NCI-H2227 (cell line): ENCODE measurements around the gene SLC9A2.
A peak's percentile ranks its signal among the peaks of the same experiment; 100 is the strongest.

Source experiments
- DNase-seq: peaks from one replicate; lab custom pipeline; 2025; ENCODE audit not compliant: unreplicated experiment; lab: John Stamatoyannopoulos, UW

The SLC9A2 gene

DNA sequence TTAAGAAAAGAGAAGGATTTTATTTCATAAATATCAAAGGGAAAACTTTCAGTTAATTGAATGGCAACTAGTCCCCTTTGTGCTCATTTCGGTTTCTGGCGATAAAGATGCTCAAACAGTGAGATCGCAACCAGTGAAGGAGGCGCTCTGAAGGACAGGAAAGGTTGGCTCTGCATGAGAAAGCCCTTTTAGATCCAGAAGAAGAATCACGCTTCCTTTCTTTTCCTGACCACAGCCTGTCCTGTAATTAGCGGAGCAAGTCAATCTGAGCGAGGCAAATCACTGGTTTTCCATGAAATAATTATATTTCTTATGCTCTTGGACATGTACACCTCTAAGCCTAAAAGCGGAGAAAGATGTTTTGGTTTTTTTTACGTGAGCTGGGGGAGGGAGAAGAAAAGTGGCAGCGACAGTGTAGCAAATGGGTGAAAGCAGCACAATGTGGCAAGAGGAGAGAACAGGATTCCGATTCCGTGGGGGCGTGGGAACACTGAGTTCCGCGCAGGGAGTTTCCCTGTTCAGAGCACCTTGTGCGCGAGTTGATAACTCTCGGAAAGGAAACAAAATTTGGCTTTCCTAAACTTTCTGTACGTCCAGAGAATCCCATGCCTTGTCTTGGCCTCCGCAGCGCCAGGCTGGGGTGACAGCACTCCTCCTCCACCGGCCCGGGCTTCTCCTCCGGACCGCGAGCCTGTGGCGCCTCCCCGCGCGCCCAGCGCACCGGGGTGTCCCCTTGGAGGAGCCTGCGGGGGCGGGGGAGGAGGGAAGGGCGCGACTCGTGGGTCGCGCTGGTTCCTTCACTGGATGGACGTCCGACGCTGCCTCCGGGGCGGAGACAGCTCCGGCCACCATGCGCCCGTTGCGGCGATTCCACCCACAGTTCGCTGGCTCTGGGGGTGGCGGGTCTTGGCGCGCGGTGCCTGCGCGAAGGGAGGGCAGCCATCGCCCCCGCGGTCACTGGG lies 620 bp upstream of the SLC9A2 start:
- DNase-seq, result peak; percentile 30

DNA sequence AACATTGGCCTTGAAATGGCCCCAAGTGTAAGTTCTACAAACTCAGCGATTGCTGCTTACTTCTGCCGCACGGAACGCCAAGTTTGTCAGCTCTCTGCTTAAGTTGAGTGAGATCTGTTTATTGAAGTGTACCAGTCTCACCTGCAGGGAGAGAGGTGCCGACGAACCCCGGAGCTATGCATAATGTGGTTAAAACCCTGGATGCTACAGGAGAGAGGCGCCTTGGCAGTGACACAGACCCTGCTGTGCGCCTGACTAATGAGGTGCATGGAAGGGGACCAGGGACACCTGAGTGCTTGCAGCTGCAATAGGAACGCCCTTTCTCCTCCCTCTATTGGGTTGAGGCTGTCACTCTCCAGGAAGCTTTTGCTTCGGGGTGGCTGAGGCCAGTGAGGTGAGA lies 979 bp downstream of the SLC9A2 start:
- no peak for DNase-seq

DNA sequence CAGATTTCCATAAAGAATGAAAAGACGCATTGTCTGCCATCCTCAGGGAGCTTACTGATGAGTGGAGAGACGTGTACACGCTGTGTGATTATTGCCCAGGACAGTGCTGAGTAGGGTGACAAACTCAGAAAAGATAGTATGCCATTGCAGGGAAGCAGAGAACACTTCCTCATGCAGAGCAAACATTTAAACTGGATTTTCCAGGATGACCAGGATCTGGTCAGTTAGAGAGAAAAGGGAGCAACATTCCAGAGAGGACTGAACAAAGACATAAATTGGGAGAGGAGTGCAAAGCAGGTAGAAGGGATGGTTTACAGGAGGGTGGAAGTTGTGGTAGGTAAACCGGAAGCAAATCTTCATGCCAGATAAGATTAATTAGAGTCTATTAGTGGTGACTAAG lies 2.3 kb downstream of the SLC9A2 start:
- no peak for DNase-seq

DNA sequence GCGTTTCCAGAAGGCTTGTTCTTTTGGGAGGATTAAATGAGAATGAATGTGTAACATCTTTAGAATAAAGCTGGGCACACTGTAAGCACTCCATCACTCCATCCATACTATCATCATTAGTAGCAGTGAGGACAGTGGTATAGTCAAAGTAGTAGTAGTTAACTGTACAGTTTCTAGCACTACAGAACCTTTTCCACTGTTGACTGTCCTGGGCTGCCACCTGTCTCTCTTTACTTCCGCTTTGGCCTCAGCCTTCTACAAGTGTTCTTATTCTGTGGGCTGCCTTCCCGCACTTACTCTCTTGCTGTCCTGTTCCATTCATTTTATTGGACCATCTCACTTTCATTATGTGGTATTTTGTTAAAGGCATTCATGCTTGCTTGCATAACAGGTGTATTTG lies 3.3 kb downstream of the SLC9A2 start:
- DNase-seq, result no peak

DNA sequence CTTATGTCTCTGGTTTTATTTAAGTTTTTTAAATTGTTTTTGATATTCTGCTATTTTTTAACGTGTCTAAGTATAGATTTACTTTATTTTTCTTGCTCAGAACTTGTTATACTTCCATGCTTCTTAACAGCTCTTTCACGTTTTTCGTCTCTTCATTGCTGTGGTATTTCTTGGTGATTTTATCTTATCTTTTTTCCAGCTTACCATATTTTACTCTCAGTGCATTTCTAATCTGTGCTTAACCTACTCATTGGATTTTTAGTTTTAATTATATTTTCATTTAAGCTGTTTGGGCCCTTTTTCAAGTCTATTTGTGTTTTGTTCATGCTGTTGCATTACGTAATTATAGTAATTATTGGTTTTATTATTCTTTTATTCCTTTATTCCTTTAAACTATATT lies 11.1 kb downstream of the SLC9A2 start:
- no peak for DNase-seq

DNA sequence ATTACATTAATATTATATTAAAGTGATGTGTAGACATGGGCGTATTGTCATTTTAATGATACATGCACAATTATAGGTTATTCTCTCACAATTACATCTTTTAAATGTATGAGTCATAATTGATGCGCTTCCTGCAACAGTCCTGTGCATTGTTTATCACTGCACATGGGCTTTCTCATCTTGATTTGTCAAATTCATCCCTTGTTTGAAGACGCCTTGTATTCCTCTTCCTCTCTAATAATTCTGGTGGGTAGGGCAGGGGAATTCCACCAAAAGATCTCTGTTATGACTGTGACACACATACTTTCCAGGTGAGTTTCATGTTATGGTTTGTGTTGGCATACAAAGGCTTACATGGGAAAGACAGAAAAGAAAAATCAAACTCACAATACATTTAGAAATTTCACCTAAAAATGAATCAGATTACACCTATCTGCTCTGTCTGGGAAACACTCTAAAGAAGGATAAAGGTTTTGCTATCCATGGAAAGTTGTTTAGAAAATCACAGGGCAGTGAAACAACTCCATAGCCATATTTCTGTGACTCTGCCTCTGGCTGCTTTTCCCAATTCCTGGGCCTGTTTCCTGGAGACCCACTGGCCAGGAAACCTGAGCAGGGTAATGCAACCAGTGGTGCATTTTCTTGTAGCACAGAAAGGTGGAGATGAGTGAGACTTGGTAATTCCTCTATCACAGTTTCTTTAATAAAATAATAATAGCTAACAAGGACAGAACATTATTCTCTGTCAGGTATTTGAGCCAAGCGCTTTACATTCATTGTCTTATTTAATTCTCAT lies 13.2 kb downstream of the SLC9A2 start:
- no peak for DNase-seq

DNA sequence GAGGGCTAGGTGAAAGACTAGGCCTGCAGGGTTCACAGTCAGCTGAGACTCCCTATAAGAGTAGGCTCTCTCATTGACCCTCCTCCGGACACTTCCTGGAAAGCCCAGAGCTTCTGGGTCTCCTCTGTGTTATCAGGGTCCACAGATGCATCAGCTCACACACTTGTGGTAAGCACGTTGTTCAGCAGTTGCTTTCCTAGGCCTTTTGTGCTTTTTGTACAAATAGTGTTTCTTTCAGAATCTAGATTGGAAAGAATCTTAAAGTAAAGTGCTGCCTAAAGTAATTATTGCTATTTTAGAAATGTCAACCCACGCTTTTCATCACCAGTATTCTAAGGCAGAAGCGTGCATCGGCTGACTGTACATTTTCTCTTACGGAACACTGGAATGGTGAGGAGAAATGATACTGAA lies 15.5 kb downstream of the SLC9A2 start:
- no peak for DNase-seq

DNA sequence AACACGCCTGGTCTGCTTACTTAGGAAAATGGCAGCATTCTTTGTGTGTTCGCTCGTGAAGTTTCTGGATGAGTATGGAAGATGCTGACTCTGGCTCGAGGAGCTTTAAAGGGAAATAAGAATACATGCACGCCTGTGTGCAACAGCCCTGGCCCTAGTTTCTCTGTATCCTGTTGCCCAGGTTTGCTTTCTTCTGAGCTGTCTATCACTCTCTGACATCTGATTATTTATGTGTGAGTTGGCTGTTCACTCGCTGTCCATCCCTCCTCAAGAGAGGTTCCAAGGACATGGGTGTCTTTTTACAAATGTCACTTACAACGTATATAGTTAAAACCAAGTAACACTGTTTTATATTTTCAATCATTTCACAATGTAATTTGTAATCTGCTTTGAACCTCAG lies 16.0 kb downstream of the SLC9A2 start:
- DNase-seq, result no peak

DNA sequence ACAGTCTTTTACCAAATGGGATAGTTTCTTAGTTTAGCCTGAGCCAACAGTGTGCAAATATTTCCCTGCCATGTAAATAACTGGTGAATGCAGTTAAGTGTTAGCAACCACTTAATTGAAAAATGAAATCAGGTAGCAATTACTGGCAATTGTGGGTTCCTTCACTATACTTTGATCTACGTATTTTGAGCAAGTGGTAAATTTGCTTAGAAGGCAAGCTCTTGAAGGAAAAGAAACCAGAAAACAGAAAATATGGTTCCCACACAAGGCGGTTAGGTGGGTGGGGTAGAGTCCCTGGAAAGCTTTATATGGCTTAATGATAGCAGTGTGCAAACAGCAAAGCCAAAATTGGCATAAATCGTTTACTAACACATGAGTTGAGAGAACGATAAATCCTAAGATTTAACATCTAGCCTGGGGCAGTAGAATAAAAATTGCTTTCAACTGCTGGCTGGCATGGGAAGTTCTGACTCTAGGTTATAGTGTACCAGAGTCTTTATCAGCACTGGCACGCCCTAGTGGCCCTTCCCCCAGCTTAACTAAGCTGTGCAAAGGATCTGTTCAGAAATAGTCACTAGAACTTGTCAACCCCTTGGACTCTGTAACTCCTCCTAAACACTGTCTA lies 17.0 kb downstream of the SLC9A2 start:
- DNase-seq, result no peak

DNA sequence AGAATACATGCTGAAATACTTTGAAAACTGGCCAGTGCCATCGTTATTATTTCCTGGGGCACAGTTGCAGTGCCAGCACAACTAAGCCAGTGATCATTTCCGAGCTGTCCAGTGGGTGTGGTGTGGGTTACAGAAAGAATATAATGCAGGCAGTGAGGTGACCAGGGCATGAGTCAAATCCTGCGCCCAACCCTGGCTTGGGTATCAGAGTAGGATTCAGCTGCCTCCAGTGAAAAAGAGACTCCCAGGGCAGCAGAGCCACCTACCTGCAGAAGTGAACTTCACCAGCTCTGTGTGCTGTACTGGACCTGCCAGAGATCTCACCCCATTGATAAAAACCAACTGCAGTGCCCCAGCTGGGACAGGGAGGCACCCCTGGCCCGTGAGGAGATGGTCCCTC lies 18.0 kb downstream of the SLC9A2 start:
- DNase-seq, result no peak

DNA sequence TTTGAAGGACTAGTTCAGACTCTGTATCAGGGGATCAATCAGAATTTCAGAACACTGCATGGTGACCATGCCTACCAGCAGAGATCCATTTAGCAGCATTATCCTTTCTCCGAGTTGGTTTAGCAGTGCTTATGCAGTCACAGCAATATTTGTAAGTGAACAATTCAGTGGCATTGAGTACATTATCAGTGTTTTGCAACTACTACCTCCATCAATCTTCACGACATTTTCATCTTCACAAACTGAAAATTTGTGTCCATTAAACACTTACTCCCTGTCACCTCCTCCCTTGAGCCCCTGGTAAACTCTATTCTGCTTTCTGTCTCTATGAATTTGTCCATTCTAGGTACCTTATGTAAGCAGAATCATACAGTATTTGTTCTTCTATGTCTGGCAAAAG lies 20.1 kb downstream of the SLC9A2 start:
- no peak for DNase-seq

DNA sequence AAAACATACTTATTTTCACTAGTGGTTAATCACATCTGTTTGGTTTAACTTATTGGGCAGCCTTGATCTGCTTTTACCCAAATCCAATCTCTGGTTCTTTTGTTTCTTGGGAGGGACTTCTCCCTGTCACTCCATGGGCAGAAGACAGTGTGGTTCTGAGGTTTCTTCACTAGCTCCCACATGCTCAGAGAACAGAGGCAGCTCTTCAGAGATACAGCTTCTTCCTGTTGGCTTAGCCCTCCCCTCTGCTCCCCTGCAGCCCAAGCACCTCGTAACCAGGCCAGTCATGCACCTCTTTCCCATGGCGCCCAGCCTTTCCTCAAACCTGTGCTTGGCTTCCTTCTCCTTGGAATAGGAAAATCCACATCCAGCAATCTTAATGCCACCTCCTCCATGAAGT lies 32.8 kb downstream of the SLC9A2 start:
- DNase-seq, result no peak

DNA sequence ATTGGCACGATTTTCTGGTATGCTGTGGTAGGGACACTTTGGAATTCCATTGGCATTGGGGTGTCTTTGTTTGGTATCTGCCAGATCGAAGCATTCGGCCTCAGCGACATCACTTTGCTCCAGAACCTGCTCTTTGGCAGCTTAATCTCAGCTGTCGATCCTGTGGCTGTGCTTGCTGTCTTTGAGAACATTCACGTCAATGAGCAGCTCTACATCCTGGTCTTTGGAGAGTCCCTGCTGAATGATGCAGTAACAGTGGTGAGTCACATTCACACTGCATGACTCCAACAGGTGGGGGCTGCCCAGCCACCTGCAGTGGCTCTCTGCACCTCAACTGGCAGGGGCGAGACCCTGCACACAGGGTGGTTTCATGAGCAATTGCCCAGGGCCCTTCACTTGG lies 38.4 kb downstream of the SLC9A2 start:
- no peak for DNase-seq

DNA sequence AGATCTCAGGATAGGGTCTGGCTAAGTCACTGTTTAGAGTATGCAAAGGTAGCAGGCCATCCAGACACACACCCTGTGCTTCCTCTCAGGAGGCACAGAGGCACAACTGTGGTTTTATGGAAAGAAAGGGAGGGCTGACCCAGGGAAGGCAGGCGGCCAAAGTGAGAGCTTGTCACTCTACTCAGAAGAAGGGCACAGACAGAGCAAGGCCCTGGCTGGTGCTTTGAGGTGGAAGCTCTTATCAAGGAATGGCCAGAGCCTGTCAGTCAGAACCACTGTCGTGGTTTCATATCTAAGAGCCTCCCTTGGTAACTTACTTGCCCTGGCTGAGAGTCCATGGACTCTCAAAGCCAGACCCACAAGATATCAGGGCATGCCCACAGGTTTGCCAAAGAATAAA lies 40.7 kb downstream of the SLC9A2 start:
- DNase-seq, result no peak

DNA sequence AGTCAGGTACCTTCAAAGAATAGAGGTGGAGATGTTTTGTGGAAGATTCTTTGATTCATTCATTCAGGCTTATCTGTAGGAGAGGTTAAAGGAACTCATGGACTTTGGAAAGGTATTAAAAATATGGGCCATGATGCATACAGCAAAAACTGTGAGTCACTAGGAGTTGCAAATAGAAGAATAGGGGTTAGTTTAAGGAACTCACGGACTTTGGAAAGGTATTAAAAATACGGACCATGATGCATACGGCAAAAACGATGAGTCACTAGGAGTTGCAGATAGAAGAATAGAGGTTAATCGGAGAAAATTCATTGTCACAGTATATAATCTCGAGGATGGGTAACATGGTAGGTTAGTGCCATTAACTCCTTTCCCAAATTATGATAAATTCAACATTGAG lies 41.2 kb downstream of the SLC9A2 start:
- no peak for DNase-seq

DNA sequence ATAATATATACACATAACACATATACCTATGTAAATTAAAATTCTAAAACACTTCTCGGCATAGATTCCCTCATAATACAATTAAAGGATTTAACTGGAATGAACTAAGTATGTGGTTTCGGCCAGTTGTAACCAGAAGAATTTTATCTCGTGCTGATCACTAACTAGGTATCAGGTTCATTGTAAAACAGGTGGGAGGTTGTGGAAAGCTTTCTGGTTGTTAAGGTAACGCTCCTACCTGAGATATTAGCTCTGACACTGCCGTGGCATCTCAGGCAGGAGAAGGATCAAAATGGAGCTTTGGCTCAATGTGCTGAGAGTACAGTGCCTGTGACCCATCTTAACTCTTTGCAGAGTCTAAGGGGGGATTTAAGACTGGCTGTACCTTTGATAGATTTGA lies 42.5 kb downstream of the SLC9A2 start:
- DNase-seq, result no peak

DNA sequence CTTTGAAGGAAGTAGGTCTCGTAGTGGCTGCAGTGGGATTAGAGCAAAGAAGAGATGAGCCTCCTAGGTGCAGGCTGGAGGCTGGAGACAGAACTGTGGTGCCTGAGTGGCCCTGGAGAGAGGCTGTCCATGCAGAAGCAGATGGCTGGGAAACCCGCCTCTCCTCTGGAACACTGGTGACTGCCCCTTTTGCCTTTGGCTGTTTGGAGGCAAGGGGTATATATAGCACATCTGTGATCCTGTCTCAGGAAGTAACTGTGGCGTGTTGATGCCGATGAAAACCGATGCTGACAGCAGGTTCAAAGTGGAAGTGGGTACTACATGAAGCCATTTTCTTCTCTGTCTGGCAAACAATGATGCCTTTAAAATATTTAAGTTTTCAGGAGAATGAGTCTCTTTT lies 43.5 kb downstream of the SLC9A2 start:
- DNase-seq, result no peak

DNA sequence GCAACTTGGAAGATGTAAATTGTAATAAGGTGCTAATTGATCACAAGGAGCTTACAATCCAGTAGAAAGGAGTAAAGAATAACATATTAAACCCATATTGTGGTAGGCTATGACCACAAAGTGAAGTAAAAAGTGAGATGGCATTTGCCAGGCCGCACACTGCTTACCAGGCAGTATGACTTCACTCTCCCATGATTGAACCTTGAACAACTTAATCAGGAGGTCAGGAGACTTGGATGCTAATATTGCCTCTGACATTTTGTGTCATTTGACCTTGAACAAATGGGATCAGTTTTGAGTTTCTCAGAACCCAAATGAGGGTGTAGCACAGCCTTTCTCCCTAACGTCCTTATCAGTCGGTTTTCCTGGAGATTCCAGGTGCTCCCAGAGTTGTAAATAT lies 44.0 kb downstream of the SLC9A2 start:
- no peak for DNase-seq

DNA sequence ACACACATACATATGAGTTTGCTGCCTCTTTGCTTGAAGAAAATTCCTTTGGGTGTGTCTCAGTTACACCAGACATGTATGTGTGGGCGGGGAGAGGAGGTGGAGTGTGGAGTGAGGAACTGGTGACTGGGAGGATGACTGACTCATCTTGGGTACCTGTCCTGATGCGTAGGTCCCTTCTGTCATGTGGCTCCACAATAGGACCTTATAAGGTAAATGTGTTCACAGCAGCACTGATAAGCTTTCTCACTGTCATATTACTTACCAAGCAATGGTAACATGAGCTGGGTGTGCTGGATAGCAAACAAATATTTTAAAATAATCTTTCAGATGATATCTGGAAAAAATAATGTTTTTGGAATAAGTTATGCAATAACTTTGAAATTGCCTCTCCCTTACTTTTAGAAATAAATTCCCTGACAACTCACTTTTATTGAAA lies 45.1 kb downstream of the SLC9A2 start:
- DNase-seq, result no peak

DNA sequence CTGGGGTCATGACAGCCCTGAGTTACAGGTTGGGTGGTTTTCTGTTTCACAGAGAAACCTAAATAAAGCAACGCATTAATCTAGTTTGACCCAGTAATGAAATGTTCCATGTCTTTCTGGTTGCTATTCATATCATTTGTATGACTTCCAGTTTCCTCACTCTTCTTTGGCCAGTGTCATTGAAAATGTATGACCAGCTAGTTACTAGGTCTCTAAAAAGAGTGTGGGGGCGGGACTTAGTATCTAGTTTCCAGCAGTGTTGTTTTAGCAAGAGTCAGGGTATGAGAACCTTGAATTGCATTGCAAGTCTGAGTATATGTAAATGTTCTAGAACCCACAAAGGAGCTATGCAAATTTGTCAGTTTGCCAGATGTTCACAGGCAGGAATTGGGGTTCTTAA lies 47.7 kb downstream of the SLC9A2 start:
- DNase-seq, result no peak

DNA sequence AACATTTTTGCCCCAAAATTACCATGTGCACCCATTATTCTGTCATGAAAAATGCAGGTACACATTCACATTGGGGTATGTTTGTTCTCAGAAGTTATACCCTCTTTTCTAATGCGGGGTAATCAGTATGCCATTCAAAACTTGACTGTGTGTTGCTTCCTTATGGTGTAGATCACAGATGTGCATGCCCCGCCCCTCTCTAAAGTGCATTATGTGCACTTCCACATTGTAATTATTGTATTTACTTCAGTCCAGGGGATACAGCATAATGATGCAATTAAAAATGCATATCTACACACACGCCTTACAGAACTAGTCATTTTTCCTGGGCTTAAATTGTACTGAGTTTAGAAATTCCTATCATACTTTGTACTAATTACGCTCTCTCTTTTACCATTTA lies 48.8 kb downstream of the SLC9A2 start:
- DNase-seq, result no peak

DNA sequence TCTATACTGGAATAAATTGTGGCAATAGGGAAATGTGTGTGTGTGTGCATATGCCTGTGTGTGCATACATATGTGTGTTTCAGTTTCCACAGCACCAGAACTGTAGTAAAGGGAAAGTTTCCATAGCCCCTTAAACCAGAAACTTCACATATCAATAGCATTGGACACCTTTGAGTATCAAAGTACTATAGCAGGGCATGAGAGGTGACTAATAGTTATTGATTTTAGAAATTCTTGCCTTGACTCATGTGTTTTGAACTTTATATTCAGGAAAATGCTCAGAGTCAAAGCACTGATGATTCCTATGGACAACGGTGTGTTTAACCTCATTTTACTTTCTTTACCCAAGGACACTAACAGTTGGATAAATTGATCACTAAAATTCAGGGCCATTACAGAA lies 50.0 kb downstream of the SLC9A2 start:
- no peak for DNase-seq
